ENCODE data around the gene LACTB.

DNA sequence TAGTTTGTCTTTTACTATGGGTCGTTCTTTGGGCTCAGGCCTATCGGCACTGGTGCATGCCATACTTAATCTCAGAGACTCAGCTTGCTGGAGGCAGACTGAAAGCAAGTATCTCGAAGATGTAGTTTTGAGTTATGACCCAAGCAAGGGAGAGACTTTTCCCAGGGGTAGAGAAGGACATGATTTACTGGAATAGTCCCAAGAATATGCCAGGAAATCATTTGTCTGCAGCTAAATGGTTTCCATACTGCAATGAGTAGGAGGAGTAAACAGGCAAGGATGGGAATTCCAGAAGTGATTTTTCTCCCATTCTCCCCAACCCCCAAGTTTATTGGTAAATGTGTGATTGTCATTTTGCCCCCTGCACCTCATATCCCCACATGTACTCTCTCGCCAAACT is 35.4 kb upstream of the LACTB start:
- TF ChIP-seq EP300 (IDR thresholded peaks at IDR 0.05) = no peak
- no peak for TF ChIP-seq POLR2A (IDR thresholded peaks at IDR 0.05)

All from tibial nerve (tissue), 3 donors.